IMR-90 (cell line): ENCODE results near the gene ADGRG3. TPM values are rescaled to one million over a fixed set of nuclear protein-coding genes. Genes with fewer than 3 reads are reported as not detected.

Experiments used
- ATAC-seq: fragments of 200-7000 bp; cut with Tn5 transposase; 2 replicates; pipeline ENCODE4 v1.9.1; 2020; ENCODE audit warnings: low read depth, mild to moderate bottlenecking, moderate library complexity
- BruUV-seq: library from RNA; stranded (reverse); fragments of 400-500 nt; replicated peaks from 2 replicates; lab custom pipeline; 2021; lab: Mats Ljungman, UMichigan
- CTCF ChIA-PET: fragments of 300-600 bp; formaldehyde crosslinking; extraction: SDS; loops from one replicate; lab custom pipeline; 2021; ENCODE audit warnings: antibody characterized with exemption; lab: Yijun Ruan, JAX
- POLR2A ChIA-PET: fragments of 300-600 bp; sonication (Branson Sonifier 250); formaldehyde crosslinking; loops from one replicate; lab custom pipeline; 2022; ENCODE audit warnings: antibody characterized with exemption; ENCODE audit not compliant: unreplicated experiment; lab: Charles Lee
- DNase-seq: peaks from one replicate; pipeline ENCODE4 v3.0.0; 2013
- H2AFZ ChIP-seq: replicated peaks from 2 replicates; pipeline ENCODE3; 2013; ENCODE audit warnings: low read length, mild to moderate bottlenecking; ENCODE audit not compliant: poor library complexity
- H2AK5ac ChIP-seq: 2 replicates; pipeline ENCODE4 v1.6.1; 2013; ENCODE audit warnings: low read depth, low read length, inconsistent platforms
- H2AK9ac ChIP-seq: replicated peaks from 2 replicates; pipeline ENCODE3; 2013; ENCODE audit warnings: mild to moderate bottlenecking, low read depth, low read length, moderate library complexity; ENCODE audit not compliant: poor library complexity
- H2BK120ac ChIP-seq: 2 replicates; pipeline ENCODE4 v1.6.1; 2013; ENCODE audit warnings: low read depth, low read length, inconsistent platforms
- H2BK15ac ChIP-seq: 3 replicates; pipeline ENCODE4 v1.6.1; 2013; ENCODE audit warnings: low read depth, low read length, inconsistent platforms
- H2BK20ac ChIP-seq: 2 replicates; pipeline ENCODE4 v1.6.1; 2013; ENCODE audit warnings: low read depth, mild to moderate bottlenecking, inconsistent platforms, low read length, moderate library complexity
- H2BK5ac ChIP-seq: 2 replicates; pipeline ENCODE4 v1.6.1; 2013; ENCODE audit warnings: mild to moderate bottlenecking, low read depth, low read length, inconsistent platforms; ENCODE audit not compliant: poor library complexity, severe bottlenecking
- H3K14ac ChIP-seq: replicated peaks from 2 replicates; pipeline ENCODE4 v1.6.1; 2013; ENCODE audit warnings: low read depth, low read length, inconsistent platforms
- H3K18ac ChIP-seq: 2 replicates; pipeline ENCODE4 v1.6.1; 2013; ENCODE audit warnings: low read depth, low read length, control low read depth
- H3K23ac ChIP-seq: 2 replicates; pipeline ENCODE4 v1.6.1; 2013; ENCODE audit warnings: low read depth, low read length, inconsistent platforms
- H3K27ac ChIP-seq: 2 replicates; pipeline ENCODE4 v1.5.1; 2013; ENCODE audit warnings: mild to moderate bottlenecking, control low read depth, low read length; ENCODE audit not compliant: insufficient read depth
- H3K27me3 ChIP-seq: 2 replicates; pipeline ENCODE4 v1.6.1; 2013; ENCODE audit warnings: low read length; ENCODE audit not compliant: control insufficient read depth, insufficient read depth
- H3K36me3 ChIP-seq: 2 replicates; pipeline ENCODE4 v1.6.1; 2013; ENCODE audit warnings: low read length, mixed read lengths; ENCODE audit not compliant: control insufficient read depth, insufficient read depth
- H3K4ac ChIP-seq: 2 replicates; pipeline ENCODE4 v1.6.1; 2013; ENCODE audit warnings: low read depth, low read length, inconsistent platforms
- H3K4me1 ChIP-seq: 2 replicates; pipeline ENCODE4 v1.6.1; 2013; ENCODE audit warnings: low read length, mixed read lengths; ENCODE audit not compliant: control insufficient read depth, insufficient read depth
- H3K4me2 ChIP-seq: 2 replicates; pipeline ENCODE4 v1.6.1; 2013; ENCODE audit warnings: low read depth, mild to moderate bottlenecking, control low read depth, low read length, moderate library complexity
- H3K4me3 ChIP-seq: 2 replicates; pipeline ENCODE4 v1.5.1; 2013; ENCODE audit warnings: low read depth, mild to moderate bottlenecking, control low read depth, low read length, moderate library complexity; ENCODE audit not compliant: insufficient read depth
- H3K56ac ChIP-seq: 2 replicates; pipeline ENCODE4 v1.6.1; 2013; ENCODE audit warnings: low read length, inconsistent platforms; ENCODE audit not compliant: insufficient read depth; ENCODE audit errors: extremely low read depth
- H3K79me1 ChIP-seq, 2 experiments: 2 replicates each; pipeline ENCODE4 v1.6.1; 2013; ENCODE audit warnings: low read length in 2 of 2, inconsistent platforms in 1 of 2, low read depth in 1 of 2
- H3K9ac ChIP-seq: 2 replicates; pipeline ENCODE4 v1.6.1; 2013; ENCODE audit warnings: low read depth, low read length, control low read depth
- H3K9me1 ChIP-seq: 2 replicates; pipeline ENCODE4 v1.6.1; 2013; ENCODE audit warnings: low read length, inconsistent platforms; ENCODE audit not compliant: insufficient read depth
- H3K9me3 ChIP-seq: 2 replicates; pipeline ENCODE4 v1.6.1; 2013; ENCODE audit warnings: low read length; ENCODE audit not compliant: control insufficient read depth, insufficient read depth
- H4K20me1 ChIP-seq: 2 replicates; pipeline ENCODE4 v1.6.1; 2013; ENCODE audit warnings: low read length, inconsistent platforms; ENCODE audit not compliant: insufficient read depth
- H4K5ac ChIP-seq: 2 replicates; pipeline ENCODE4 v1.6.1; 2013; ENCODE audit warnings: mild to moderate bottlenecking, low read depth, low read length, control low read depth
- H4K8ac ChIP-seq, 2 experiments: 2 replicates each; pipeline ENCODE4 v1.6.1; 2013; ENCODE audit warnings: low read depth in 2 of 2, low read length in 2 of 2, control low read depth in 1 of 2, inconsistent platforms in 1 of 2
- H4K91ac ChIP-seq: 2 replicates; pipeline ENCODE4 v1.6.1; 2013; ENCODE audit warnings: low read depth, low read length, inconsistent platforms; ENCODE audit not compliant: insufficient read depth
- BHLHE40 ChIP-seq: fragments of 150-350 bp; IDR thresholded peaks from 2 replicates; pipeline ENCODE4 v1.6.1; 2016; ENCODE audit warnings: mild to moderate bottlenecking, low read depth, low read length
- CEBPB ChIP-seq: IDR thresholded peaks from 2 replicates; pipeline ENCODE4 v1.6.1; 2012; ENCODE audit warnings: low read depth, low read length, improper control_type of control experiment
- MXI1 ChIP-seq: IDR thresholded peaks from 2 replicates; pipeline ENCODE4 v1.6.1; 2012; ENCODE audit warnings: low read depth, mild to moderate bottlenecking, low read length, moderate library complexity, borderline replicate concordance
- NFE2L2 ChIP-seq: fragments of 150-350 bp; IDR thresholded peaks from 2 replicates; pipeline ENCODE4 v1.6.1; 2016; ENCODE audit warnings: low read depth, mild to moderate bottlenecking, low read length
- POLR2A ChIP-seq: IDR thresholded peaks from 2 replicates; pipeline ENCODE4 v1.6.1; 2012; ENCODE audit warnings: mild to moderate bottlenecking, low read depth, low read length
- RAD21 ChIP-seq: IDR thresholded peaks from 2 replicates; pipeline ENCODE4 v1.6.1; 2012; ENCODE audit warnings: low read length, improper control_type of control experiment
- RFX5 ChIP-seq: IDR thresholded peaks from 2 replicates; pipeline ENCODE4 v1.8.0; 2012; ENCODE audit warnings: low read depth, mild to moderate bottlenecking, low read length, moderate library complexity
- WGBS, 2 experiments: methylation state at CpG; one replicate each; pipeline versions ENCODE4 v1.1.5 to v1.1.7; 2013; ENCODE audit warnings: missing lambda C conversion rate in 2 of 2; ENCODE audit not compliant: insufficient read length in 1 of 2; ENCODE audit errors: extremely low coverage in 2 of 2; 5-methylcytosine and 5-hydroxymethylcytosine counted together
- dilution Hi-C: fragments of 300-500 bp; cut with HindIII; formaldehyde crosslinking; loops from one replicate; pipeline ENCODE4 v1.14.3; 2018; ENCODE audit warnings: low sequenced_read_pairs; ENCODE audit not compliant: unreplicated experiment
- in situ Hi-C: fragments of 300-500 bp; cut with MboI; formaldehyde crosslinking; loops from 3 replicates; pipeline ENCODE4 v1.14.3; 2019; ENCODE audit warnings: low sequenced_read_pairs, inconsistent platforms, mixed read lengths
- intact Hi-C: fragments of 100-400 bp; cut with micrococcal nuclease; formaldehyde crosslinking; loops from 2 replicates; pipeline ENCODE4 v1.10.0; 2022
- polyA plus RNA-seq, 3 experiments: library from polyadenylated mRNA; depleted of rRNA; stranded (reverse); fragments of >200 nt; gene quantifications; 2 replicates each; pipeline ENCODE4 v1.2.3, GENCODE V29; 2012; ENCODE audit warnings: low replicate concordance in 1 of 3
- total RNA-seq: library from RNA; depleted of rRNA; stranded (reverse); fragments of >200 nt; gene quantifications from 2 replicates; pipeline ENCODE4 v1.2.3, GENCODE V29; 2012

Gene ADGRG3
- total and polyA plus RNA-seq, 2 of the 4 experiments (the other 2 are of a cell fraction), result not detected

DNA sequence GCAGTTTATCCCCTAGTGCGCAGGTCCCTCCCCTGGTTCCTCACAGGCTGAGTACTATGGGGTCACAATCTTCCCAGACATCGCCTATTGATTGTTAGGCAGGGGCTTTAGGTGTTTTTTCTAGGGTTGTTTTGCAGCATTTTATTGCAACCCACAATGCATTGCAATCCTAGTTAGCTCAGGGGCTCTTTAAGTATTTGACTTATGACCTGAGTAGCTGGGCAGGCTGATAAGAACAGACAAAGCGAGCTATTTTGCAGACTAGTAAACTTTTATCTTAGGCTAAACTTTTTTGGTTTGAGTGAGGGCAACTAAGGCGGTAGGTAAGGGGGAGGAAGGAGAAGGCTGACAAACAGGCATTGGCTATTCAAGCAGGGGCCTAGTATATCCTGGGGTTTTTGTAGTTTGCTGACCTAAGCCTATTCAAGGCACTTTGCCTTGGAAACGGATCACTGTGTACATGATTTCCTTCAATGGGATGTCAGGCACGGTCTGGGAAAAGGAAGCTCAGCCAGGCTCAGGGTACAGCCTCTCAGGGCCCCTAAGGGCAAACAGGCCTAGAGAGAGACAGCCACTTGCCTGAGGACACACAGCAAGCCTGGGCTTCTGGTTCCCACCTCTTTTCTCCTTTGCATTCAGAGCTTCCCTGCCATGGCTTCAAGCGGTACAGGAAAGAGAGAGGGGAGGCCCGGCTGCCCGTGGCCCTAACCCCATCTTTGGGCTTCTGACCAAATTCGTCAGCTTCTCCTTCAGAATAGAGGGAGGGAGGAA is 32.9 kb downstream of the ADGRG3 start:
- Histone ChIP-seq H2BK5ac (no peak overlapping the region), H3K9ac (no peak overlapping the region), H2BK15ac (no peak overlapping the region), H2BK120ac (no peak overlapping the region), H3K36me3 (no peaks in the 10 kb centered on the region), H3K4ac (no peak overlapping the region), H2AK9ac (no peak overlapping the region), H4K5ac (no peak overlapping the region), H3K56ac (no peak overlapping the region), H3K9me3 (no peaks in the 10 kb centered on the region), H3K79me1 (no peaks in the 10 kb centered on the region), H3K9me1 (no peaks in the 10 kb centered on the region), H2AK5ac (no peak overlapping the region), H3K18ac (no peak overlapping the region), H3K4me3 (no peak overlapping the region), H4K8ac (no peak overlapping the region), H3K27ac (no peak overlapping the region), H3K27me3 (peaks cover 49% of the 10 kb centered on the region), H2AFZ (peak overlapping the region; percentile 5), H2BK20ac (no peak overlapping the region), H4K91ac (no peak overlapping the region), H3K23ac (no peak overlapping the region), H4K20me1 (no peaks in the 10 kb centered on the region), H3K4me2 (no peak overlapping the region), H3K14ac (no peak overlapping the region), H3K4me1 (no peaks in the 10 kb centered on the region)
- ChIA-PET CTCF (no interaction called here), POLR2A (no interaction called here)
- dilution Hi-C loops (no loop called here), in situ Hi-C loops (no loop called here), intact Hi-C loops (no loop called here)
- WGBS, 2 experiments, result 35% methylated on average over 4 of the region's 10 CpGs; no CpG with 5 or more reads in 1 of the 2 experiments
- BruUV-seq, result no TSS peak
- TF ChIP-seq CEBPB (no peak), POLR2A (no peak), MXI1 (no peak), BHLHE40 (no peak), NFE2L2 (no peak), RFX5 (no peak), RAD21 (no peak)
- DNase-seq (no peak), ATAC-seq (no peak)
